EH (cell line): Measurements from ENCODE around the gene PIR.

Source experiments
- DNase-seq: peaks from one replicate; pipeline ENCODE4 v3.0.0-alpha.2; 2015; ENCODE audit warnings: low read depth

The PIR gene

DNA sequence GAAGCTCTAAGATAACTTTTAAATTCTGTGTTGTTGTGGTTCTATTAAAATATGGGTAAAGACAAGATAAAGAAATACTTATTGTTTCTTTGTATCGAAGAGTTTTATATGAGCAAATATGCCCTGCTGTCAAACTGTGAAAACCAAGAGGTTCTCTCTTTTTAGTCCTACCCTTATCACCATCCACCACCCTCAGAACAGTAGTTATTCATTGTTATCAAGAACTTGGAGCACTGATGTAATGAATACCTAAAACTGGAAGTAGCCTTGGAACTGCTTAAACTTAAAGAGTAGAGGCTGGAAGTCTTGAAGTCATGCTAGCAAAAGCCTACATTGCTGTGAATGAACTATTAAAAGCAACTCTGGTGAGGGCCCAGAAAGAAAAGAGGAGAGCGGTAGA is 9.2 kb downstream of the PIR start:
- no peak for DNase-seq

DNA sequence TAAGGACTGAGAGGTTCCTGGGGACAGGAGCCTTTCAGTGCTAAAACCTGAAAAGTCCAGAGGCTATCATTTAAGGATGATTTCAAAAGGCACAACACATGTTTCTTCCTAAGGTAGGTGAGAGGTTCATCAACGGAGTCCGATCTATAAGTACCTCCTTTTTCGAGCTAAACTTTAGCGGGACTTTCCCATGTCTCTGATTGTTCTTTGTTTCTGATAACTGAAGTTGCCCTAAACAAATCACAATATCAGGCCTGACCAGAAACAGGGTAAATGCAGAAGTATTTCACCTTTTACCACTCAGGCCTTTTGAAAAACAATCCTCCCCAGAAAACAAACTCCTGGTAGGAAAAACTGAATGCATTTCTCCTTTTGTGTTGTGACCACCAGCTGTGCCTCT is 17.6 kb downstream of the PIR start:
- no peak for DNase-seq

DNA sequence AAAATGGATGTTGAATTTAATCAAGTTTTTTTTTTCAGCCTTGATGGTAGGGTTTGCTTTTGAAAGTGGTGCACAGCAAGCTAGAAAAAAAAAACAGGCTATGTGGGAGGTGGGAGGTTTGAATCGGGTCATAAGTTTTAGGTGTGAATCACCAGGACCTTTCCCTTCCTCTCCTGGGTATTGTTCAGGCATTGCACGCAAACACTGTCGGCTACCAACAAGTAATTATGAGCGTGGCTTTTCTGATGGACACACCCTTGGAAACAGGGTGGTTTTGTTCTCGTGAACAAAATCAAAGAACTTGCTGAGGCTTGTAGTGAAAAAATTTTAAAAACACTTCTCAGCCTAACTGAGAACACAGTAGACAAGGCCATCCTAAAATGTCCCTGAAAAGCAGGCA is 18.1 kb downstream of the PIR start:
- no peak for DNase-seq

DNA sequence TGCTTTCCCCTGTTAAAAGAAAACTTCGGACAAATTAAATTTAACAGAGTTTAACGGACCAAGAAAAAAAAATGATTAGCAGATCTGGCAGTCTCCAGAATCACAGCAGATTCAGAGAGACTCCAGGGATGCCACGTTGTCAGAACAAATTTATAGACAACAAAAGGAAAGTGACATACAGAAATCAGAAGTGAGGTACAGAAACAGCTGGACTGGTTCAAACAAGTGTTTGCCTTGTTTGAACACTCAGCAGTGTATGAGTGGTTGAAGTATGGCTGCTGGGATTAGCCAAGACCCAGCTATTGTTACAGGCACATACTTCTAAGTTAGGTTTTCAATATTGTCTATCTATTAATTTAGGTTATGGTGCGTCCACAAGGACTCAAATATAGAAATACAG is 19.1 kb downstream of the PIR start:
- no peak for DNase-seq

DNA sequence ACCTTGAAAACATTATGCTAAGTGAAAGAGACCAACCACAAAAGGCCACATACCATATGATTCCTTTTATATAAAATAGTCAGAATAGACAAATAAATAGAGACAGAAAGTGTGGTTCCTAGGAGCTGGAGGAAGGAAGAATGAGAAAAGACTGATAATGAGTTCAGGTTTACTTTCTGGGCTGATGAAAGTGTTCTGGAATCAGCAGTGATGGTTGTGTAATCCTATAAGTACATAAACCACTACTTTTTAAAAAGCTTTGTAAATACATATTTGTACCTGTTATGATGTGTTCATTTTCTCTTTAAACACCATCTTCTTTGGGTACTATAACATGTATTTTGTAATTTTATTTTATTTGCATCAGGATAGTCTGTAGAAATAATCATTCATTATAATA is 20.6 kb downstream of the PIR start:
- DNase-seq = no peak

DNA sequence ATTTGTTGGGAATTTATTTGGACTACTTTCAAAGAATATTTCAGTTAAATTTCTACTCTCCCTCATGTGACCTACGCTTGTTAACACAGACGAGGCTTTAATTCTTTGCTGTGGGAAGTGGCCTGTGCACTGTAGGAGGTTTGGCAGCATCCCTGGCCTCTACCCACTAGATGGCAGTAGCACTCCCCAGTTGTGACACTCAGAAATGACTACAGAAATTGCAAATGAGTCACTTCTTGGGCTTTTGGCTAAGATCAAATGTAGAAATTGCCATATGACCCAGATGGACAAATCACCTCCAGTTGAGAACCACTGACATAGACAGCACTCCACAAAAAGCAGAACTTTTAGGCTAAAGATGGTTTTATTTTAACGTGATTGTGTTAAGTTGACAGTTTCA is 22.1 kb downstream of the PIR start:
- DNase-seq = peak; percentile 61

DNA sequence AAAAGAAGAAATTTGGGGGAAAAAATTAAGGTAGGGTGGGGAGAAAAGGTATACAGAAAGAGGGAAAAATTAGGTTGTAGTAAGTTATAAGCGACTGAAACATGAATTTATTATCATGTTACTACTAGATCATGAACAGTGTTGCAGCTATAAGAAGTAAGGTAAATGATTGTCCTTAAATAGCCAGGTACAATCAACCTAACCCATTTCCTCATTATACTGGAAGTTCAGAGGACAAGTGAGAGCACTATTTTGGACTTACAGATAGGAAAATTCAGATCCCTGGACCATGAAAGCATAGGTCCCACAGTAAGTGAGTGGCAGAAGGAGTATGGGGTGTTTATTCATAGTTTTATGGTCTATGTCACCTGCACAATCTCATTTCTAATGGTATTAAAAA is 23.5 kb downstream of the PIR start:
- DNase-seq = no peak

DNA sequence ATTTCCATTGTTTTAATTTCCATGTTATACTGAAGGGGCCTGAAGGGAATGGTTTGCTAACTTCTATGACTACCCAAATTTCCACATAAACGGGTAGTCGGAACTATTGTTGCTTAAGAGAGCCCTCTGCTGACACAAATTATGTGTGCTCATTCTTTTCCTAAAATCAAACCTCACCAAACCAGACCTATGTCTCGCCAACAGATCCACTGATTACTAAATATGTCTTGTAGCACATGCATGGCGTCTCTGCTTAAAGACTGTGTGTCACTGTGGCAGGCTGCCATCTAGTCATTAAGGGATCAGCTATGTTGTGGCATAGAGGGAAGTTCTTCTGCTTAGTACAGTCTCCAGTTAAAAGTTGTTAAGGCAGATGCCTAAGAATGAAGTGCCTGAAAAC is 25.1 kb downstream of the PIR start:
- DNase-seq = peak; percentile 62

DNA sequence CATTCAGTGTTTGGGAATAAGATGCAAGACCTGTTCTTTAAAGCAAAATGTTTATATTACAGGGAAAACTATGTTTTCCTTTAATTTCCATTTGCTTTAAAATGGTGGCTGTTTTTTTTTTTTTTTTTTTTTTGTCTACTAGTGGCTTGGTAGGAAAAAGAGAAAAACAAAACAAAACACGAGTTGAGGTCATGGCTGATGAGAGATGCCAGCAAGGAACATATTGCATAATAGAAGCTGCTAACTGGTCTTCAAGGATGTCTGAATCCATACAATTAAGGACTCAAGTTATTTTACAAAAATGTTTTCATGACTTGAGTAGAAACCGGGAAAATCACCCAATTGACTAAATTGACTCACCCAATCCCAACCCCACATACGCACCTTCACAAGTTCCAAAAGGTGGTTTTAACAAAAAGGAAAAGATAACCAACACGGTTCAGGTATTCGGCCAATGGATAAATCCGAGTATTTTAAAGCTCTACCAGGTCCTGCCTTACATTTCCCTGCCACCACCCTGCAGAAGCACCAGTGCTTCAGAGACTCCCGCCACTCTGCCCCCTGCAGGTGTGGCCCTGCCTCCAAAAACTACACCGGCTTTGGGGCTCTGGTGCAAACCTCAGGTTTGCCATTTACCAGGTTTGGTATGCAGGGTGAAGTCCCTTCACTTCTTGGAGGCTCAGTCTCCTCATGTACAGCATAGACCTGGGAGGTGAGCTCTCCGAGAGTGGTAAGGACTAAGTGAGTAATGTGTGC is 27.1 kb downstream of the PIR start:
- peak; percentile 11 for DNase-seq

DNA sequence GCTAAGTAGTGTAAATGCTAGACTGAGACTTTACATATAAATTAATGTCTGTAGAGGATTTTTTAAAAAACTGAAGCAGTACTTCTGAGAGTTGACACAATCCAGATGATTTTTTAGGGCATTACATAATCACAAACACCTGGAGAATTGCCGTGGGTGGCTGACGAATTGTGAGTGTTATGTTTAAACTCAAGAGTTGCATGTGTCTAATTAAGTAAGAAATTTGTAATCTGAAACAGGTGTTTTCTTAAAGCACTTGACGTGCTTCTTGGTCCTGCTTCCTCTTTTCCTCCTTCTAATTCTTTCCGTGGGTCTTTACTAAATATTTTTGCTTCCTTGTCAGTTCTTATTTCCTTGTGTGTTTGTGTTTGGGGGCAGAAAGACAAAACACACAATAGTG is 27.8 kb downstream of the PIR start:
- peak; percentile 21 for DNase-seq

DNA sequence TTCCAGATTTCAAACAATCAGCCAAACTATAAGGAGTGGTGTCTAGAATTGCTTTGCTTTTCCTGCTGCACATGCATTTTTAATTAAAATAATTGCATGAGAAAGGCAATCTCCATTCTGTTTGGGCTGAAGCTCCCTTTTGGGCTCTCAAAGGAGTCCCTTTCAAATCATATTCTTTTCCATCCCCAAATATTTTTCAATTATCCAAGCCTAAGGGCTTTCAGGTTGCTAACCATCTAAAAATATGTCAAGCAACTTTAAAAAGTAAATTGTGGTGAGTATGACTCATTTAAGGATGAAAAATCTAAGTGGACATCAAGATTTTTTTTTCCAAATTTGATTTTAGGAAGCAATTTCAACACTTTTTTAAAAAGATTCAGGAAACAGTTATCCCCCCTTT is 28.4 kb downstream of the PIR start:
- peak; percentile 20 for DNase-seq

DNA sequence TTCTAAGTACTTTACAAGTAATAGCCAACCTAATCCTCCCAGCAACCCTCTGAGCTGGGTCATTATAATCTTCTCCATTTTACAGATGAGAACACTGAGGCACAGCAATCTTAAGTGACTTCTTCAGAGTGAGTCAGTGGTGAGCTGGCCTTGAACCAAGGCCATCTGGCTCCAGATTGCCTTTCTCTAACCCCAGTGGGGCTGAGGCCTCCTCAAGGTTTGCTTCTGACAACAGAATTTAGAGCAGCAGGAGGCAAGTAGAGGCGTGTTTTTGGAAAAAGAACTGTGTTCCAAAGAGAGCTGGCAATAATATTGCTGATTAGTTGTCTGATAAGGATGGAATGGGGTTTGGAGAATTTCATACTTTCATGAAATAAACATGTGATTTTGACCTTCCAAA is 41.2 kb downstream of the PIR start:
- DNase-seq = peak; percentile 27

DNA sequence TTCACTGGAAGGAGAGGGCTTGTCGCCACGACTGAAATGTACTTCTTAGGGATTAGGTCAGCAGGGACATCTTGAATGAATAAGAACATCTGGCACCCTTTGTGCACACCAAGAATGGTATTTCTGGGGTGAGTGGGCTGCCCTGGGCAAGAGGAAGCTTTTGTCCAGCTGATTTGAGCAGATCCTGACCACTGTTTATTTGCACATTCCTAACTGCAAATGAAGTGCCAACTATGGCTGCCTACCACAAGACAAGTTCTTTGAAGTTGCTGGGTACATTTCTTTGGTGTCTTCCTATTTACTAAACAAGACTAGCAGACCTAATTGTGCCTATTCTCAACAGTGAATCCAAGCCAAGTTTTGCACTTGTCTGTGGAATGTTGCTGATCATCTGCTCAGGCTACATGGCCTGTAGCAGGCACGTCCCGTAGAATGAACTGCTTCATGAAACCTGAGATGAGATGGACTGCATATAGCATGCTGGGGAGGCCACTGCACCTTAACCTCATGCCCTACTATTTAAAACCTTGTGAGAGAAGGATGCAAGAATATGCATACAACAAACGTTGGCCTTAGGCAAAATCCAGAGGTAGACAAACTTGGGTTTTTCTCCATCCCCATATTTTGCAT is 45.0 kb downstream of the PIR start:
- peak; percentile 66 for DNase-seq

DNA sequence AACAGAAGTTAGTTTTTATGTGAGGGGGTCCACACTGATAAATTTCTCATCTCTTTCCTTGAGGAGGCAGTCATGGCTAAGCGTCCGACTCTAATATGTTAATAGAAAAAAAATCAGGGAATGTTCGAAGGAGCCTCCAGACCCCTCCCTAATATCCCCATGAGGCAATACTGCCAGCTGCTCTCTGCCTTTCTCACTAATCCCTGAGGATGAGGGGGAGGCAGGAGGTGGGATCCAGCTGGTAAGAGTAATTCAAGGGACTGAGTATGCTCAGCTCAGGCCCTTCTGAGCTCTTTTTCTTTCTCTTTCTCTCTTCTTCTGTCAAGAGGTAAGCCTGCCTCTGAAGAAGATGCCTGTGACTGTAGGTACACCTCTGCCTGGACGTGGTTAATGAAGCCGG is 51.7 kb downstream of the PIR start:
- no peak for DNase-seq

DNA sequence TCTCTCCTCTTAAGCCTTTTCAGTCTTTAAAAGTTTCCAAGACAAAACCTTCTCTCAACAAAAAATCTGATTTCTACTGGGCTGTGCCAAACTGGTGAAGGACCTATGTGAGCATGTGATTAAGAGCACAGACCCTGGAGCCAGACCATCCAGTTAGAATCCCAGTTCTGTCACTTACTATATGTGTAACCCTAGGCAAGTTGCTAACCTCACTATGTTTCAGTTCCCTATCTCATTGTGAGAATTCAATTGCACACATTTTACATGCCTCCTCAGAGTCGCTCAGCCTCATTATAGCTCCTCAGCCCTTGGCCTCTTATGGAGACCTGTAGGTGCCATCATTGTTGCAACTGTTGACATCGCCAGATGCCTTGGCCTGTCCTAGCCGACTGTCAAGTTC is 54.8 kb downstream of the PIR start:
- DNase-seq = no peak

DNA sequence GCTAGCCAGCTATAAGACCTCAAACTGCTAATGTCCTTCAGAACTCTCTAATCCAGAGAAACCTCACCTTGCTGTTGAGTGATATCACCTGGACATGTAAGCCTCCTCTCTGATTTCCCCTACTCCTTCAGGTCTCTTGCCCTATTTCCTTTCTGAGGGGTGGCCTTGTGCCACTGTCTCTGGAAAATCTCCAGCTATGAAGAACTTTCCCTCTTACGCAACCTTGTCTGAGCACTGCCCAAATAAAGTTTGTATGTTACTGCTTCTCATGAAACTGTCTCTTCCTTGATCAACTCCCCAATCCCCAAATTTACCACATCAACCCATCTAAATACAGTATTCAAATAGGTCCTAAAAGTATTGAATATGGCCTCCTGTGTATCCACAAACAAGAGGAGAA is 55.4 kb downstream of the PIR start:
- DNase-seq = no peak

DNA sequence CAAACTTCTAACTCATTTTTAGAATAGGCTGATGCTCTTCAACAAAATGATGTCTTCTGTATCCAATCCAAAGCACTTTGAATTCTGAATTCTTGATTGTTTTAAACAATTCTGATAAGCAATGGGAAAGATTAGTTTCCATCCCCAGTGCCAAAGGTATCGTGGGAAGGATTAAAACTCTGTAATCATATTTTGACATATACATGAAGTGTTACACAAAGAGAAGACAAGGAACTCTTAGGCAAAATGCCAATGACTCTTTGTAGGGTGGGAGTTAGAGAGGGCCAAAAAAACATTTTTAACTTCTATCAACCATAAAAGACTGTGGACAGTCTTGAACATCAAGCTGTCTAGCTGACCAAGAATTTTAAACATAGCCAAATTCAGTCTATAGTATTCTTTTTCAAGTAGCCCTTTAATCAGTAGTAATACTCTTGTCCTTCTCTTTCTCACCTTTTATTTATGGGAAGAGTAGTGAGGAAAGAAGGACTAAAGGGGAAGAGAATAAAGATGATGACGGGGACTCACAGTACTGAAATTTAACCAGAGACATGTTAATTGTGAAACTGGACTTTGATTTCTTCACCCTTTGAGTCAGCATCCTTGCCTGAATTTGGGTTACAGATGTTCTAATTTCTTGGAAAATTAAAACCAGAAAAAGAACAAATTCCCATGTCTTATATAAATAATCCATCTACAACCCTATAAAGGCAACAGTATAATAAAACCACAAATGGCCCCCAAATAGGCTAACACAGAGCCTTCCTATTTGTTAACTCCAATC is 57.1 kb downstream of the PIR start:
- DNase-seq = peak; percentile 22

DNA sequence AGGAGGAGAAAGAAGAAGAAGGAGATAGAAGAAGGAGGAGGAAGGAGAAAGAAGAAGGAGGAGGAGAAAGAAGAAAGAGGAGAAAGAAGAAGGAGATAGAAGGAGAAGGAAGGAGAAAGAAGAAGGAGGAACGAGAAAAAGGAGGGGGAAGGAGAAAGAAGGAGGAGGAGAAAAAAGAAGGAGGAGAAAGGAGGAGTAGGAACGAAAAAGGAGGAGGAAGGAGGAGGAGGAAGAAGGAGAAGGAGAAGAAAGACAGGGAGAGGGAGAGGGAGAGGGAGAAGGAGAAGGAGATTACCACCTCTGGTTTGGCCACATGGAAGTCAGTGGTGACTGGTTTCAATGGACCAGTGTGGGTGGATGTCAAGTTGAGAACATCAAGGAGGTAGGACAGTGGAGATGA is 58.9 kb downstream of the PIR start:
- no peak for DNase-seq

DNA sequence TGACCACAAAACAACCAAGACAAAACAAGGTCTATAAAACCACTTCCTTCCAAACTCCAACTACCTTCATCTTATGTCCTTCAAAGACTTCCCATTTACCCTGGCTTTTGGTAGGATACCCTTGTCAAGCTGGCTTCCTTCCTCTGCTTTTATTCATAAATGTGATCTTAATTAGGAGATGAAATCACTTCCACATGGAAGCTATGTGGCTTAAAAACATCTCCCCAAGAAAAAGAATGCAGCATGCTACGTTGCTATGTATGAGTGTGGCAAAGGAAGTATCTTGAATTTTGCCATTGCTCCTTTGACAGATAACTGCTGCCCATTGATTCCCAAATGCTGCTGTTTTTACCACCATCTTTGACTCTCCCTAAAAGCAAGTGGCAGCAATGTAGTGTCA is 62.5 kb downstream of the PIR start:
- DNase-seq = peak; percentile 44

DNA sequence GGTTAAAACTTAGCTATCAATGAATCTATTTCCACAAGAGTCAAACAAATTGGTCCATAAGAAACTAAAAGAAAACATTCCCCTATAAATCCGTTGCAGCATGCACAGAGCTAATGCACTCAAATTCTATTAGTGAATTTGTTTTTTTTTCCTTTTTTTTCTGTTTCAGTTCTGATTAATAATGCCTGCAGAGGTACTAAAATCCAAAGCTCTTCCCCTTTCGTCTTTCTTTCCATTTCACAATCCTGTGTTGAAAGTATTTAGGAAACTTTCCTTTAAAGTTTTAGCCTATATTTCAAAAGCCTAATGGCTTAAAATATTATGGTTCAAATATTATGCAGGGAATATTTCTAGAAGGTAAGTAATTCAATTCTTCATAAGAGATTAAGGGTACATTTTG is 63.1 kb downstream of the PIR start:
- DNase-seq = no peak

DNA sequence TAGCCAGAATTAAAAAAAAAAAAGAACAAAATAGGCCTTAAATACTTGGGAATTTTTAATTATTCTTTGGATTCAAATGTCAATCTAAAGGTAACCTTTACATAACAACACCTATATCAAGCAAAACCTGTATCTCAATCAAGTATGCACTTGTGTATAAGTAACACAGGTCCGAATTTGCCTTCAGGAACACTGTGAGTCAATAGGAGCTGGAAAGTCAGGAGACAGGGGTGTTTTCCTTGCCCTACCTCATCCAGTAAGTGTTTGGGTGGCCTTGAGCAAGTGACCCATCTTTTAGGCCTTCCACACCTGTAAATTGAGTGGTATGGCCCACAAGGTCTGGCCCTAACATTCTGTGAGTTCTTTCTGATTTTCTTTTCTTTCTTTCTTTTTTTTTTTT is 68.1 kb downstream of the PIR start:
- DNase-seq = no peak

DNA sequence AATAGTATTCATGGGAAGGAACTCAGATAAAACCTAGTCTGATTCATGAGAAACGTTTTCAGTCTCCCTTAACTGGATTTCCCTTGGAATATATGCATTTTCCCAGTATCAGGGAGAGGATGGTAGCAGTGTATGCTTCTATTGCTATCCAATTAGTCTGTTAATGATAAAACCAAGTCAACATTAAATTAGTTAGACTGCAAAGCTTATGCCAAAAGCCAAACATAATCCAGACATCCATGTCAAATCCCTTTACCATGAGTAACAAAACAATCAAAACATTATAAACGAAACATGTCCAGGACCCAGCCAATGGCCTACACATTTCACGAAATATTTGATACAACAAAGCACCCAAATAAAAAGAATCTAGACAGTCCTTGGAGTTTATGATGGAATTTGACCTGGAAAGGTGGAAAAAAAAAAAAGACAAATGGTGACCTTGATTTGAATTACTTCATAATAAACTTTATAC is 74.4 kb downstream of the PIR start:
- DNase-seq = no peak

DNA sequence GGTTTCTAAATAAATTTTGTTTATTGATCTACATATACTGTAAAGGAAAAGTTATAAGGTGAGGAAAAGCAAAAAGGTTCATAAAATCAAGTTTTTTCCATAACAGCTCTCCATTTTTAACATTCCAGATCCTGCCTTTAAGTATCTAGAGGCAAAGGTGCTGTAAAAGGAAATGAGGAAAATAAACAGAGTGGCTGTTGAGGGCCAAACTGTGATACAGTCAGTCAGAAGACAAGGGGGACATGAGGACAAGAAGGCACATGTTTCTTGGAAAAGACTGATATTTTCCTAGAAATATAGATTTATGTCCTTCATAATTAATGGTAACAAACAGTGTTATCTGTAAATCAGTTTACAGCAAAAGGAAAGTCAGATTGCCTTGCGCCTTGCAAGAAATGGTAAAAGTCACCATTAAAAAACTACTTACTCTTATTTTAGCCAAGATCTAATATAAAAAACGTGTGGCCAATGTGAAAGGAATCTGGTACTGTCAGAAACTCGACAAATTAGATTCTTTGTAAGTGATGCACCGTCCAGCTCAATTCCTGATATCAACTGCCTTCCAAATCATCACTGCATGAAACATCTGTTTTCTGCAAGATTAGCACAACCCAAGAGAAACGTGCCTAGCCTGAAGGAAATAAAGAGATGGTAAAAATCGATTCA is 75.0 kb downstream of the PIR start:
- DNase-seq = peak; percentile 79
